ENCODE measurements around the gene CARNS1.

CARNS1 gene

DNA sequence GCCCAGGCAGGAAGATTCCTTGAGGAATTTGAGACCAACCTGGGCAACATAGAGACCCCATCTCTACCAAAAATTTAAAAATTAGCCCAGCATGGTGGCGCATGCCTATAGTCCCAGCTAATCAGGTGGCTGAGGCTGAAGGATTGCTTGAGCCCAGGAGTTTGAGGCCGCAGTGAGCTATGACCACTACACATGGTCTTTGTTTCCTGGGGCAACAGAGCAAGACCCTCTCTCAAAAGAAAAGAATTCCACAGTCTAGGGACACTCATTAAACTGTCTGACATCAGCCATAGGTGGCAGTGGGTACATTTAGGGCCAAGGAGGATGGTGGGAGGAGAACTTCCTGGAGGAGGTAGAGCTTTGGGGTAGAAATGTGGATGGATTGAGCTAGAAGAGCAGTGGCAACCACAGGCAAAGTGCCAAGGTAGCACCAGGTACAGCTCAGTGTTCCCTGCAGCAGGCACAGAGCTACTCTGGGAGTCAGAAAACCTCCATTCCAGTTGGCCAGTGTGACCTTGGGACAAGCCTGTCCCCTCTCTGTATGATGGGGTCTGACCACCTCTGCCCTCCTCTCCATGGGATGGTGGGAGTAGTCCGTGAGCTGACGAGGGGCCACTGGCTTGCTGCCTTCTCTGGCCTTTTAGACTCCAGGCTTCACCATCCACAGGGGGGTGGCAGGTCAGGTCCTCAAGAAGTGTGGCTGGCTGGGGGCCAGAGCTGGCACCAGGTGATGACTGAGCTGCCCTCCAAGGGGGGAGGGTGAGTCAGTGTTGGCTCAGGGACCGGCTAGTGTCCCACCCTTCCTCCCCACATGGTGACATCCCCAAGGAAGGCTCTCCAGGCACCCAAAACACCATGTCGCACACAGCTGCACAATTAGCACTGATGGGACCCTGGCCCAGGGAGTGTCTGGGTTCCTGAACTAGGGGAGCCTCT lies 38.3 kb upstream of the CARNS1 start:
- TF ChIP-seq, protein P1, sequence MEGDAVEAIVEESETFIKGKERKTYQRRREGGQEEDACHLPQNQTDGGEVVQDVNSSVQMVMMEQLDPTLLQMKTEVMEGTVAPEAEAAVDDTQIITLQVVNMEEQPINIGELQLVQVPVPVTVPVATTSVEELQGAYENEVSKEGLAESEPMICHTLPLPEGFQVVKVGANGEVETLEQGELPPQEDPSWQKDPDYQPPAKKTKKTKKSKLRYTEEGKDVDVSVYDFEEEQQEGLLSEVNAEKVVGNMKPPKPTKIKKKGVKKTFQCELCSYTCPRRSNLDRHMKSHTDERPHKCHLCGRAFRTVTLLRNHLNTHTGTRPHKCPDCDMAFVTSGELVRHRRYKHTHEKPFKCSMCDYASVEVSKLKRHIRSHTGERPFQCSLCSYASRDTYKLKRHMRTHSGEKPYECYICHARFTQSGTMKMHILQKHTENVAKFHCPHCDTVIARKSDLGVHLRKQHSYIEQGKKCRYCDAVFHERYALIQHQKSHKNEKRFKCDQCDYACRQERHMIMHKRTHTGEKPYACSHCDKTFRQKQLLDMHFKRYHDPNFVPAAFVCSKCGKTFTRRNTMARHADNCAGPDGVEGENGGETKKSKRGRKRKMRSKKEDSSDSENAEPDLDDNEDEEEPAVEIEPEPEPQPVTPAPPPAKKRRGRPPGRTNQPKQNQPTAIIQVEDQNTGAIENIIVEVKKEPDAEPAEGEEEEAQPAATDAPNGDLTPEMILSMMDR (conservative IDR thresholded peaks at IDR 0.05; ENCODE audit: low read length) = no peak
- no peak for TF ChIP-seq EZH2phosphoT487 (IDR thresholded peaks at IDR 0.05; ENCODE audit: borderline replicate concordance)
- H3K4me1 ChIP-seq (ENCODE audit: insufficient read depth, low read length, poor library complexity, severe bottlenecking) = peaks cover 25% of the 10 kb centered on the region
- H3K4me3 ChIP-seq (ENCODE audit: low read length, poor library complexity, severe bottlenecking) = no peak overlapping the region
- no peaks in the 10 kb centered on the region for H3K27me3 ChIP-seq (ENCODE audit: insufficient read depth, low read length, poor library complexity, severe bottlenecking)
- H3K9me2 ChIP-seq (replicated peaks; ENCODE audit: low read depth, low read length) = no peaks in the 10 kb centered on the region
- H2AFZ ChIP-seq (ENCODE audit: low read length) = no peak overlapping the region
- H4K20me1 ChIP-seq (ENCODE audit: insufficient read depth, low read length, poor library complexity, severe bottlenecking) = no peaks in the 10 kb centered on the region
- H3K4me2 ChIP-seq (ENCODE audit: low read depth, low read length, poor library complexity, severe bottlenecking) = no peak overlapping the region
- H3K79me2 ChIP-seq (ENCODE audit: insufficient read depth, low read length) = no peaks in the 10 kb centered on the region
- H3K36me3 ChIP-seq (ENCODE audit: insufficient read depth, low read length) = no peaks in the 10 kb centered on the region
- H3K9ac ChIP-seq (ENCODE audit: low read depth, low read length, poor library complexity, severe bottlenecking) = no peak overlapping the region
- no peaks in the 10 kb centered on the region for H3K9me3 ChIP-seq (ENCODE audit: insufficient read depth, low read depth, low read length)
- no peaks in the 10 kb centered on the region for H3F3A ChIP-seq (ENCODE audit: low read depth)

GRCh38 chr11:67378544-67378943 lies 36.9 kb upstream of the CARNS1 start:
- no peaks in the 10 kb centered on the region for H3K79me2 ChIP-seq (ENCODE audit: insufficient read depth, low read length)
- TF ChIP-seq, protein P1 (conservative IDR thresholded peaks at IDR 0.05; ENCODE audit: low read length) = no peak
- no peak for TF ChIP-seq EZH2phosphoT487 (IDR thresholded peaks at IDR 0.05; ENCODE audit: borderline replicate concordance)
- H3F3A ChIP-seq (ENCODE audit: low read depth) = no peaks in the 10 kb centered on the region
- peaks cover 18% of the 10 kb centered on the region for H3K4me1 ChIP-seq (ENCODE audit: insufficient read depth, low read length, poor library complexity, severe bottlenecking)
- no peaks in the 10 kb centered on the region for H3K36me3 ChIP-seq (ENCODE audit: insufficient read depth, low read length)
- no peaks in the 10 kb centered on the region for H3K9me2 ChIP-seq (replicated peaks; ENCODE audit: low read depth, low read length)
- H3K27me3 ChIP-seq (ENCODE audit: insufficient read depth, low read length, poor library complexity, severe bottlenecking) = no peaks in the 10 kb centered on the region
- no peaks in the 10 kb centered on the region for H4K20me1 ChIP-seq (ENCODE audit: insufficient read depth, low read length, poor library complexity, severe bottlenecking)
- H2AFZ ChIP-seq (ENCODE audit: low read length) = no peak overlapping the region
- H3K9me3 ChIP-seq (ENCODE audit: insufficient read depth, low read depth, low read length) = no peaks in the 10 kb centered on the region
- H3K9ac ChIP-seq (ENCODE audit: low read depth, low read length, poor library complexity, severe bottlenecking) = no peak overlapping the region
- H3K4me2 ChIP-seq (ENCODE audit: low read depth, low read length, poor library complexity, severe bottlenecking) = no peak overlapping the region
- H3K4me3 ChIP-seq (ENCODE audit: low read length, poor library complexity, severe bottlenecking) = no peak overlapping the region

DNA sequence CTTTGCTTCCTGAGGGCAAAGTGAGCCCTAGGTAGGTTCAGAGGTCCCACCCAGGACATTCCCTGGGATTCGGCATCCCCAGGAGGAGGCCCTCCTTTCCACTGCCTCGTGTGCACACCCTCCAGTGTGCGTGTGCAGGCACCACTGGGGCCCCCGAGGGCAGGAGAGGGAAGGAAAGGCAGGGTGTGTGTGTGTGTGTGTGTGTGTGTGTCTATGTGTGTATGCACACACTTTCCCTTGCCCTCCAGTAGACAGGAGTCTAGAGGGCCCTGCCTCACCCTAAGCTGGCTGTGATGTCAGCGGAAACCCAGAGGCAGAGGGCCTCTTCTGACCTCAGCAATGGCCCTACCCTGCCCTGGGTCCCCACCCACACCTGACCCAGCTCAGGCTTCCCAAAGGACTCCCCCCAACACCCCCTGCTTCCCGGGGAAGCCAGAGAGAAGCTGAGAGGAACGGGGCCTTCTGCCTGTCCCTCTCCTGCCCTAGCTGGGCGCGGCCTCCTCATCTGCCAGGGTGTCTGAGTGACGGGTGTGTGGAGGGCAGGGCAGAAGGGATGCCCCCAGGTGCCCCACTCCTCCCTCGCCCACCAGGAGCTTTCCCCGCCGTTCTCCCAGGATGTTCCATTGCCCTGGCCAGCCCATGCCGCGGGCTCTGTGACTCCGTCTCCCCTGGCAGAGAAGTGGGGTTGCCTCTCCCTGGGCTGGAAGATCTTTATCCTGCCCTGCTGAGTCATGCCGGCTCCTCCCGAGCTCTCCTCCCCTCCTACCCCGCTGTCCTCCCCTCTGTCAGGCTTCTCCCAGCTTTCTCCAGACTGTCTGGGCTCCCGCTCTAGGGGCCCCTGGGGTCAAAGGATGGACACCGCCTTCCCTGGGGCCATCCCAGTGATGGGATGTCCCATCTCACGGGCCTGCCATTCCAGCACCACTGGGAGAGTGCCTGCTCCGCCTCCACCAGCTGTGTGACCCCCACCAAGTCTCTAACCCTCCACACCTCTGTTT lies 36.1 kb upstream of the CARNS1 start:
- Histone ChIP-seq H3K9me3 (ENCODE audit: insufficient read depth, low read depth, low read length) (no peaks in the 10 kb centered on the region), H3K9ac (ENCODE audit: low read depth, low read length, poor library complexity, severe bottlenecking) (no peak overlapping the region), H3K9me2 (replicated peaks; ENCODE audit: low read depth, low read length) (no peaks in the 10 kb centered on the region), H3K4me2 (ENCODE audit: low read depth, low read length, poor library complexity, severe bottlenecking) (no peak overlapping the region), H3K4me1 (ENCODE audit: insufficient read depth, low read length, poor library complexity, severe bottlenecking) (peaks cover 10% of the 10 kb centered on the region), H2AFZ (ENCODE audit: low read length) (no peak overlapping the region), H3K4me3 (ENCODE audit: low read length, poor library complexity, severe bottlenecking) (no peak overlapping the region), H3K27me3 (ENCODE audit: insufficient read depth, low read length, poor library complexity, severe bottlenecking) (no peaks in the 10 kb centered on the region), H4K20me1 (ENCODE audit: insufficient read depth, low read length, poor library complexity, severe bottlenecking) (no peaks in the 10 kb centered on the region), H3K36me3 (ENCODE audit: insufficient read depth, low read length) (no peaks in the 10 kb centered on the region), H3F3A (ENCODE audit: low read depth) (no peaks in the 10 kb centered on the region), H3K79me2 (ENCODE audit: insufficient read depth, low read length) (no peaks in the 10 kb centered on the region)
- no peak for TF ChIP-seq EZH2phosphoT487 (IDR thresholded peaks at IDR 0.05; ENCODE audit: borderline replicate concordance)

Measured in Loucy (cell line).